CD4-positive, alpha-beta T cell treated with Interleukin-12 subunit alpha and Interleukin-12 subunit beta, for 1 hour (primary cell): ENCODE measurements around the gene GLTPD2.
"Not testable (repeated sequence)": the region's sequence is repeated elsewhere in the genome, so short reads cannot be mapped to it uniquely, and the experiment has no call there.

Experiments used
- DNase-seq: peaks from one replicate; pipeline ENCODE4 v3.0.0-alpha.2; 2020

The GLTPD2 gene

GRCh38 chr17:4811471-4811870 lies 22.7 kb downstream of the GLTPD2 start:
- no peak for DNase-seq

- DNase-seq: no peak
Measured at GRCh38 chr17:4812690-4813089, 23.9 kb downstream of the GLTPD2 start.

- no peak for DNase-seq
Measured at GRCh38 chr17:4815043-4815675, 26.4 kb downstream of the GLTPD2 start.

- DNase-seq: no peak
Measured at GRCh38 chr17:4816826-4817225, 28.1 kb downstream of the GLTPD2 start.

GRCh38 chr17:4818276-4818675 lies 29.5 kb downstream of the GLTPD2 start:
- no peak for DNase-seq

- no peak for DNase-seq
Measured at GRCh38 chr17:4822835-4823234, 34.1 kb downstream of the GLTPD2 start.

- no peak for DNase-seq
Measured at GRCh38 chr17:4823373-4824089, 34.8 kb downstream of the GLTPD2 start.

GRCh38 chr17:4827399-4827798 lies 38.6 kb downstream of the GLTPD2 start:
- no peak for DNase-seq

- not testable (repeated sequence) for DNase-seq
Measured at GRCh38 chr17:4832829-4833177, 44.0 kb downstream of the GLTPD2 start.

- DNase-seq: peak; percentile 95
Measured at GRCh38 chr17:4833178-4833940, 44.6 kb downstream of the GLTPD2 start, which contains the start of gene MINK1. Gene MINK1, plus strand, starts transcription at chr17:4833340. Its CDS starts 244 bp downstream, at chr17:4833584.

GRCh38 chr17:4833941-4834680 lies 45.3 kb downstream of the GLTPD2 start:
- peak; percentile 8 for DNase-seq

- DNase-seq: no peak
Measured at GRCh38 chr17:4834681-4835020, 45.9 kb downstream of the GLTPD2 start.

GRCh38 chr17:4836221-4836620 lies 47.5 kb downstream of the GLTPD2 start:
- no peak for DNase-seq

- no peak for DNase-seq
Measured at GRCh38 chr17:4837471-4838308, 48.9 kb downstream of the GLTPD2 start.

- no peak for DNase-seq
Measured at GRCh38 chr17:4838309-4838785, 49.6 kb downstream of the GLTPD2 start.

GRCh38 chr17:4839221-4839620 lies 50.5 kb downstream of the GLTPD2 start:
- DNase-seq: no peak
